Measurements from ENCODE around the gene OR13J1. TPM values are rescaled to one million over a fixed set of nuclear protein-coding genes. Genes with fewer than 3 reads are reported as not detected.
"Not testable (repeated sequence)": the region's sequence is repeated elsewhere in the genome, so short reads cannot be mapped to it uniquely, and the experiment has no call there.

Gene OR13J1
- total and polyA plus RNA-seq, 11 donors: not detected

GRCh38 chr9:35917261-35917660, 47.1 kb upstream of the OR13J1 start:
- intact Hi-C loops (cut with DNase I): no loop called here
- peak overlapping the region; percentile 68 to 93 (median 83) for H3K27ac ChIP-seq
- H3K9me3 ChIP-seq: no peaks in the 10 kb centered on the region
- no peaks in the 10 kb centered on the region for H3K27me3 ChIP-seq
- WGBS, 4 donors: 65 to 86% (median 69%) methylated on average over 2 to 4 of the region's 4 CpGs
- H3K4me3 ChIP-seq: no peak overlapping the region
- no peak for DNase-seq
- ATAC-seq: no peak
- TF ChIP-seq POLR2A (IDR thresholded peaks at IDR 0.05) (no peak), CTCF (IDR thresholded peaks at IDR 0.05) (no peak)
- peaks cover 19 to 78% (median 50%) of the 10 kb centered on the region in 12 donors for H3K4me1 ChIP-seq
- no peaks in the 10 kb centered on the region for H3K36me3 ChIP-seq

GRCh38 chr9:35915681-35916294, 45.6 kb upstream of the OR13J1 start:
- intact Hi-C loops (cut with DNase I): no loop called here
- DNase-seq (peak in 1 of 5 donors; percentile 61), ATAC-seq (peak in 3 of 4 donors; percentile 13 to 29 (median 18))
- Histone ChIP-seq H3K27me3 (no peaks in the 10 kb centered on the region), H3K4me1 (peaks cover 19 to 90% (median 55%) of the 10 kb centered on the region in 12 donors), H3K4me3 (no peak overlapping the region), H3K27ac (peak overlapping the region; percentile 68 to 93 (median 83)), H3K9me3 (no peaks in the 10 kb centered on the region), H3K36me3 (no peaks in the 10 kb centered on the region)
- TF ChIP-seq CTCF (IDR thresholded peaks at IDR 0.05): no peak
- no peak for TF ChIP-seq POLR2A (IDR thresholded peaks at IDR 0.05)
- 61 to 77% (median 76%) methylated on average over 15 to 16 of the region's 16 CpGs for WGBS, 4 donors

GRCh38 chr9:35914301-35914807, 44.2 kb upstream of the OR13J1 start:
- peaks cover 13 to 90% (median 56%) of the 10 kb centered on the region in 12 donors for H3K4me1 ChIP-seq
- ATAC-seq: peak; percentile 82 to 89 (median 86)
- TF ChIP-seq POLR2A (IDR thresholded peaks at IDR 0.05) (no peak), CTCF (IDR thresholded peaks at IDR 0.05) (no peak)

GRCh38 chr9:35913429-35913828, 43.2 kb upstream of the OR13J1 start:
- intact Hi-C loops (cut with DNase I); H3K27me3 ChIP-seq; H3K9me3 ChIP-seq; DNase-seq; H3K36me3 ChIP-seq; ATAC-seq: not testable (repeated sequence)
- Histone ChIP-seq H3K27ac (peak overlapping the region in 6 of 12 donors; percentile 87 to 98 (median 94)), H3K4me3 (peak overlapping the region in 7 of 12 donors; percentile 2 to 59 (median 52)), H3K4me1 (peaks cover 10 to 91% (median 58%) of the 10 kb centered on the region in 12 donors)

More at GRCh38 chr9:35914301-35914807, 44.2 kb upstream of the OR13J1 start:
- WGBS, 4 donors: 7 to 14% (median 7%) methylated on average over 9 of the region's 9 CpGs
- Histone ChIP-seq H3K36me3 (no peaks in the 10 kb centered on the region), H3K27ac (peak overlapping the region; percentile 48 to 93 (median 82)), H3K4me3 (peak overlapping the region in 1 of 12 donors; percentile 1), H3K9me3 (no peaks in the 10 kb centered on the region), H3K27me3 (no peaks in the 10 kb centered on the region)
- peak; percentile 84 to 93 (median 87) for DNase-seq
- intact Hi-C loops (cut with DNase I): no loop called here

Data from heart left ventricle (tissue), 16 donors.